Heart left ventricle (tissue), 16 donors: ENCODE results near the gene SFMBT2. TPM values are rescaled to one million over a fixed set of nuclear protein-coding genes. Genes with fewer than 3 reads are reported as not detected.

ENCODE experiments used
- ATAC-seq, 4 donors: fragments of 200-7000 bp; cut with Tn5 transposase; one replicate each; pipeline ENCODE4 v1.9.1; 2020 to 2022; ENCODE audit warnings: moderate library complexity in 4 of 4, mild to moderate bottlenecking in 3 of 4, moderate number of reproducible peaks in 1 of 4
- DNase-seq, 5 donors: peaks; one replicate each; pipeline ENCODE4 v3.0.0-alpha.2; 2020
- H3K27ac ChIP-seq, 12 donors: fragments of 200-600 bp; sonication (generic) in 4 of 12; one replicate each; pipeline versions ENCODE4 v1.5.0 to v1.8.0; 2016 to 2022; ENCODE audit warnings: mild to moderate bottlenecking in 2 of 12
- H3K27me3 ChIP-seq, 9 donors: fragments of 200-600 bp; sonication (generic) in 2 of 9; one replicate each; pipeline versions ENCODE4 v1.5.1 to v1.8.0; 2016 to 2022; ENCODE audit warnings: mild to moderate bottlenecking in 3 of 9
- H3K36me3 ChIP-seq, 9 donors: fragments of 200-600 bp; sonication (generic) in 2 of 9; one replicate each; pipeline versions ENCODE4 v1.5.0 to v1.8.0; 2018 to 2022; ENCODE audit warnings: mild to moderate bottlenecking in 2 of 9
- H3K4me1 ChIP-seq, 12 donors: fragments of 200-600 bp; sonication (generic) in 4 of 12; one replicate each; pipeline versions ENCODE4 v1.5.0 to v1.8.0; 2016 to 2022; ENCODE audit warnings: mild to moderate bottlenecking in 3 of 12
- H3K4me3 ChIP-seq, 12 donors: fragments of 200-600 bp; sonication (generic) in 4 of 12; one replicate each; pipeline versions ENCODE4 v1.5.0 to v1.8.0; 2017 to 2022; ENCODE audit warnings: mild to moderate bottlenecking in 9 of 12, moderate library complexity in 4 of 12
- H3K9me3 ChIP-seq, 12 donors: fragments of 200-600 bp; sonication (generic) in 4 of 12; one replicate each; pipeline versions ENCODE4 v1.5.0 to v1.8.0; 2016 to 2022; ENCODE audit warnings: mild to moderate bottlenecking in 1 of 12
- CTCF ChIP-seq, 12 donors: fragments of 200-600 bp; sonication (generic) in 4 of 12; IDR thresholded peaks; one replicate each; pipeline versions ENCODE4 v1.5.0 to v1.8.0; 2018 to 2022; ENCODE audit warnings: antibody characterized with exemption in 12 of 12, mild to moderate bottlenecking in 5 of 12
- POLR2A ChIP-seq, 2 donors: fragments of 450-650 bp; IDR thresholded peaks; one replicate each; pipeline ENCODE4 v1.6.1; 2017; ENCODE audit warnings: antibody characterized with exemption in 2 of 2, mild to moderate bottlenecking in 2 of 2, moderate library complexity in 2 of 2
- WGBS, 4 donors: extraction: QIAGEN DNeasy Blood & Tissue Kit in 2 of 4; methylation state at CpG; one replicate each; pipeline versions ENCODE4 v1.1.5 to v1.1.7; 2013 to 2018; 5-methylcytosine and 5-hydroxymethylcytosine counted together
- intact Hi-C, 10 donors: fragments of 100-400 bp; cut with DNase I; formaldehyde crosslinking; loops; one replicate each; pipeline versions ENCODE4 v1.11.1 to v1.14.2; 2022
- polyA plus RNA-seq, 2 donors: library from polyadenylated mRNA; stranded (reverse); fragments of 200-250 nt; gene quantifications; one replicate each; pipeline ENCODE4 v1.2.3, GENCODE V29; 2013
- total RNA-seq, 9 donors: library from RNA; depleted of rRNA in 2 of 9; stranded (reverse); fragments of >200 nt in 2 of 9; fragmentation: NEBNext Ultra II Directional in 3 of 9; extraction: Animal tissue kit (Norgen Biotek cat#: 25700) in 3 of 9; gene quantifications; one replicate each; pipeline versions ENCODE4 v1.1.0 to v1.2.4, GENCODE V29; 2016 to 2023
- donor health status: ischemic (EF 13 %, LVEDD 7.1; RV severe dilation, severe dysfunction).
- donor health status: healthy with polysubstance abuse.
- donor health status: DM: no; HTN: yes; CAD: no.
- donor health status: DM: no; HTN: no; CAD: no.
- donor health status: ischemic (EF 25% LVEDD 6.9; RV normal size, moderate dysfunction).
- donor health status: ischemic (EF 25% LVEDD 5.7; RV mildly dilated, moderate dysfunction).
- donor health status: healthy.
- donor health status: DM: yes; HTN: yes; CAD: no.
- donor health status: ischemic (EF 35%, LVEDD 5.7; RV mildly dilated, moderate dysfunction).
- donor health status: nonischemic (EF 11% LVEDD 7.7; RV severe dilation, severe dysfunction).
- donor health status: DM: yes; HTN: yes; CAD: no.
- donor health status: PGD.
- donor health status: ischemic (EF 29% LVEDD 5.4; RV normal size, mild dysfunction).
- donor health status: nonischemic (EF 23%, LVEDD 6.1; RV moderate dilation, normal function).

The SFMBT2 gene
- total and polyA plus RNA-seq, 11 donors = 2.6 to 25.8 (median 9.6) TPM

GRCh38 chr10:7231509-7232414 lies 179.1 kb downstream of the SFMBT2 start:
- Histone ChIP-seq H3K9me3 (peaks cover 0 to 8% (median 0%) of the 10 kb centered on the region in 12 donors), H3K27me3 (no peaks in the 10 kb centered on the region), H3K4me1 (peaks cover 0 to 14% (median 0%) of the 10 kb centered on the region in 12 donors), H3K27ac (no peak overlapping the region), H3K4me3 (no peak overlapping the region), H3K36me3 (peaks cover 0 to 21% (median 13%) of the 10 kb centered on the region in 9 donors)
- no peak for ATAC-seq
- intact Hi-C loops = no loop called here
- WGBS, 4 donors = 68 to 80% (median 78%) methylated on average over 9 of the region's 9 CpGs
- no peak for TF ChIP-seq CTCF (IDR thresholded peaks at IDR 0.05)
- TF ChIP-seq POLR2A (IDR thresholded peaks at IDR 0.05) = no peak
- no peak for DNase-seq

- TF ChIP-seq CTCF (IDR thresholded peaks at IDR 0.05) (no peak), POLR2A (IDR thresholded peaks at IDR 0.05) (no peak)
- Histone ChIP-seq H3K4me1 (peaks cover 0 to 14% (median 0%) of the 10 kb centered on the region in 12 donors), H3K36me3 (peaks cover 0 to 29% (median 21%) of the 10 kb centered on the region in 9 donors), H3K27ac (no peak overlapping the region), H3K4me3 (no peak overlapping the region), H3K27me3 (no peaks in the 10 kb centered on the region), H3K9me3 (peaks cover 0 to 3% (median 0%) of the 10 kb centered on the region in 12 donors)
- DNase-seq (no peak), ATAC-seq (peak in 1 of 4 donors; percentile 10)
- WGBS, 4 donors = 73 to 83% (median 79%) methylated on average over 4 of the region's 4 CpGs
- intact Hi-C loops = no loop called here
Measured at GRCh38 chr10:7230951-7231350, 179.9 kb downstream of the SFMBT2 start.

GRCh38 chr10:7230036-7230435 lies 180.8 kb downstream of the SFMBT2 start:
- Histone ChIP-seq H3K4me1 (peaks cover 0 to 14% (median 0%) of the 10 kb centered on the region in 12 donors), H3K9me3 (peaks cover 0 to 6% (median 0%) of the 10 kb centered on the region in 12 donors), H3K27me3 (no peaks in the 10 kb centered on the region), H3K4me3 (no peak overlapping the region), H3K36me3 (peaks cover 0 to 38% (median 23%) of the 10 kb centered on the region in 9 donors), H3K27ac (no peak overlapping the region)
- DNase-seq (no peak), ATAC-seq (no peak)
- TF ChIP-seq POLR2A (IDR thresholded peaks at IDR 0.05) (no peak), CTCF (IDR thresholded peaks at IDR 0.05) (no peak)
- 94 to 97% (median 95%) methylated on average over 4 of the region's 4 CpGs for WGBS, 4 donors
- intact Hi-C loops = no loop called here

GRCh38 chr10:7225133-7225532 lies 185.7 kb downstream of the SFMBT2 start:
- H3K4me3 ChIP-seq = no peak overlapping the region
- intact Hi-C loops = no loop called here
- no peak for TF ChIP-seq POLR2A (IDR thresholded peaks at IDR 0.05)
- no peak for TF ChIP-seq CTCF (IDR thresholded peaks at IDR 0.05)
- no peaks in the 10 kb centered on the region for H3K27me3 ChIP-seq
- no peak for DNase-seq
- no peaks in the 10 kb centered on the region for H3K4me1 ChIP-seq
- peaks cover 0 to 60% (median 23%) of the 10 kb centered on the region in 9 donors for H3K36me3 ChIP-seq
- WGBS, 4 donors = 86 to 98% (median 97%) methylated on average over 8 of the region's 8 CpGs
- H3K27ac ChIP-seq = no peak overlapping the region
- ATAC-seq = no peak
- H3K9me3 ChIP-seq = peaks cover 0 to 39% (median 19%) of the 10 kb centered on the region in 12 donors
